Endothelial cell of umbilical vein (primary cell): ENCODE data around the gene CDC45. TPM values are rescaled to one million over a fixed set of nuclear protein-coding genes. Genes with fewer than 3 reads are reported as not detected.
A peak's percentile ranks its signal among the peaks of the same experiment; 100 is the strongest.

Experiments used
- BruUV-seq: library from RNA; stranded (reverse); fragments of 400-500 nt; replicated peaks from 2 replicates; lab custom pipeline; 2021; lab: Mats Ljungman, UMichigan
- CTCF ChIA-PET: fragments of 300-600, 350-600 bp; sonication (Branson Sonifier 250); formaldehyde crosslinking; loops from one replicate; lab custom pipeline; 2021; ENCODE audit warnings: antibody characterized with exemption, inconsistent platforms; lab: Charles Lee
- POLR2A ChIA-PET: fragments of 300-600, 350-600 bp; sonication (Branson Sonifier 250); formaldehyde crosslinking; loops from one replicate; lab custom pipeline; 2021; ENCODE audit warnings: antibody characterized with exemption, inconsistent platforms; lab: Charles Lee
- DNase-seq: peaks from one replicate; pipeline ENCODE4 v3.0.0-alpha.2; 2011; ENCODE audit warnings: low read depth, low spot score
- FAIRE-seq: peaks from 2 replicates; lab custom pipeline; 2011; peaks lifted over from hg19 to GRCh38; lab: Jason Lieb, UNC
- H2AFZ ChIP-seq: 2 replicates; pipeline ENCODE4 v1.6.0; 2012; ENCODE audit warnings: low read depth, low read length, control low read depth, inconsistent platforms
- H3K27ac ChIP-seq: 2 replicates; pipeline ENCODE4 v1.5.1; 2011; ENCODE audit warnings: low read depth, mild to moderate bottlenecking, control low read depth, low read length, moderate library complexity; ENCODE audit not compliant: insufficient read depth
- H3K27me3 ChIP-seq, 2 experiments: 2 replicates each; pipeline versions ENCODE4 v1.6.0 to v1.6.1; 2011; ENCODE audit warnings: low read length in 2 of 2, mixed read lengths in 1 of 2; ENCODE audit not compliant: control insufficient read depth in 2 of 2, insufficient read depth in 2 of 2
- H3K36me3 ChIP-seq, 2 experiments: 2 replicates in 1 of 2; 3 replicates in 1 of 2; pipeline ENCODE4 v1.5.1; 2011; ENCODE audit warnings: low read length in 2 of 2, mild to moderate bottlenecking in 1 of 2, moderate library complexity in 1 of 2; ENCODE audit not compliant: control insufficient read depth in 2 of 2, insufficient read depth in 2 of 2; ENCODE audit errors: extremely low read depth in 1 of 2
- H3K4me1 ChIP-seq: 3 replicates; pipeline ENCODE4 v1.5.1; 2011; ENCODE audit warnings: mild to moderate bottlenecking, low read length; ENCODE audit not compliant: control insufficient read depth, insufficient read depth; ENCODE audit errors: extremely low read depth
- H3K4me2 ChIP-seq: 2 replicates; pipeline ENCODE4 v1.6.1; 2011; ENCODE audit warnings: low read length, control low read depth, mixed read lengths; ENCODE audit not compliant: insufficient read depth
- H3K4me3 ChIP-seq, 3 experiments: fragments of 200-600 bp in 1 of 3; sonication (generic), shearing (Covaris generic) in 1 of 3; replicated peaks in 1 of 3; 2 replicates each; pipeline ENCODE4 v1.5.1; 2011 to 2016; ENCODE audit warnings: control low read depth in 3 of 3, low read length in 3 of 3, mild to moderate bottlenecking in 2 of 3, inconsistent platforms in 1 of 3, low read depth in 1 of 3, moderate library complexity in 1 of 3; ENCODE audit not compliant: insufficient read depth in 1 of 3
- H3K79me2 ChIP-seq: 2 replicates; pipeline ENCODE4 v1.6.0; 2012; ENCODE audit warnings: low read length, inconsistent platforms; ENCODE audit not compliant: control insufficient read depth, insufficient read depth
- H3K9ac ChIP-seq: replicated peaks from 2 replicates; pipeline ENCODE3; 2011; ENCODE audit warnings: low read length, control low read depth; ENCODE audit not compliant: insufficient read depth; ENCODE audit errors: extremely low read depth
- H3K9me1 ChIP-seq: replicated peaks from 3 replicates; pipeline ENCODE4 v1.6.0; 2011; ENCODE audit warnings: mild to moderate bottlenecking, low read length; ENCODE audit not compliant: control insufficient read depth, insufficient read depth; ENCODE audit errors: extremely low read depth
- H3K9me3 ChIP-seq: replicated peaks from 2 replicates; pipeline ENCODE4 v1.5.1; 2012; ENCODE audit warnings: low read length, inconsistent platforms; ENCODE audit not compliant: control insufficient read depth, insufficient read depth
- H4K20me1 ChIP-seq: replicated peaks from 2 replicates; pipeline ENCODE3; 2011; ENCODE audit warnings: mild to moderate bottlenecking, low read length; ENCODE audit not compliant: control insufficient read depth, insufficient read depth; ENCODE audit errors: extremely low read depth
- EZH2 ChIP-seq: IDR thresholded peaks from 2 replicates; pipeline ENCODE4 v1.6.1; 2012; ENCODE audit warnings: borderline replicate concordance, low read depth, mild to moderate bottlenecking, moderate library complexity, low read length, inconsistent platforms; ENCODE audit not compliant: severe bottlenecking
- FOS ChIP-seq: IDR thresholded peaks from 2 replicates; pipeline ENCODE4 v1.6.1; 2011; ENCODE audit warnings: mild to moderate bottlenecking, low read length, moderate library complexity, borderline replicate concordance; ENCODE audit not compliant: insufficient read depth
- GATA2 ChIP-seq: IDR thresholded peaks from 2 replicates; pipeline ENCODE4 v1.7.0; 2011; ENCODE audit warnings: low read depth, mild to moderate bottlenecking, moderate library complexity, mixed read lengths, low read length; ENCODE audit not compliant: insufficient read length, insufficient read depth
- JUN ChIP-seq: IDR thresholded peaks from 2 replicates; pipeline ENCODE4 v1.6.1; 2011; ENCODE audit warnings: borderline replicate concordance, low read depth; ENCODE audit not compliant: insufficient read length, insufficient read depth
- MYC ChIP-seq: IDR thresholded peaks from one replicate; pipeline ENCODE4 v1.6.1; 2011; ENCODE audit warnings: mild to moderate bottlenecking, low read depth, low read length
- POLR2A ChIP-seq: IDR thresholded peaks from 2 replicates; pipeline ENCODE4 v1.6.1; 2012; ENCODE audit warnings: low read depth, mild to moderate bottlenecking, control low read depth, low read length
- POLR2AphosphoS5 ChIP-seq: IDR thresholded peaks from 2 replicates; pipeline ENCODE4 v1.6.1; 2012; ENCODE audit warnings: low read depth, mild to moderate bottlenecking, control low read depth, low read length, moderate library complexity; ENCODE audit not compliant: insufficient read depth
- dilution Hi-C: fragments of 300-500 bp; cut with MboI; formaldehyde crosslinking; loops from one replicate; pipeline ENCODE4 v1.15.0; 2019; ENCODE audit warnings: low sequenced_read_pairs; ENCODE audit not compliant: extremely low pct_ligation_motif_present
- intact Hi-C: fragments of 100-400 bp; cut with micrococcal nuclease; formaldehyde crosslinking; loops from one replicate; pipeline ENCODE4 v1.10.0; 2022
- polyA plus RNA-seq, 4 experiments: library from polyadenylated mRNA; depleted of rRNA in 3 of 4; stranded (reverse) in 3 of 4; unstranded in 1 of 4; fragments of >200 nt; gene quantifications; 2 replicates each; pipeline versions ENCODE4 v1.2.1 to v1.2.3, GENCODE V29; 2011 to 2012; ENCODE audit warnings: missing spikeins in 1 of 4
- total RNA-seq: library from RNA; stranded (reverse); gene quantifications from 2 replicates; pipeline ENCODE4 v1.2.3, GENCODE V29; 2021
- TF ChIP-seq, protein P1 (sequence below), 2 donors: IDR thresholded peaks; 1 replicate in 1 of 2; 2 replicates in 1 of 2; pipeline ENCODE4 v1.5.1; 2011; ENCODE audit warnings: low read length in 2 of 2, mild to moderate bottlenecking in 2 of 2, moderate library complexity in 2 of 2, control low read depth in 1 of 2, inconsistent platforms in 1 of 2, low read depth in 1 of 2; ENCODE audit not compliant: insufficient read depth in 1 of 2; ENCODE audit errors: extremely low read depth in 1 of 2
- TF ChIP-seq, protein P2 (sequence below): IDR thresholded peaks from 2 replicates; pipeline ENCODE4 v1.6.1; 2011; ENCODE audit not compliant: insufficient read depth, insufficient read length

The CDC45 gene
- total and polyA plus RNA-seq, 2 donors (not counting 3 experiments of a cell fraction or from before 2014, with no cell fraction given): 36.6 to 40.6 TPM

- BruUV-seq: no TSS peak
- Histone ChIP-seq H3K9me3 (no peaks in the 10 kb centered on the region), H3K36me3 (no peaks in the 10 kb centered on the region), H3K27ac (no peak overlapping the region), H2AFZ (peak overlapping the region; percentile 5), H3K9ac (no peak overlapping the region), H4K20me1 (no peaks in the 10 kb centered on the region), H3K27me3 (no peaks in the 10 kb centered on the region), H3K4me2 (no peak overlapping the region), H3K79me2 (no peaks in the 10 kb centered on the region), H3K4me1 (no peaks in the 10 kb centered on the region), H3K9me1 (no peaks in the 10 kb centered on the region), H3K4me3 (no peak overlapping the region)
- dilution Hi-C loops: no loop called here
- CTCF ChIA-PET: interaction anchor here (1.1 to 1.2 kb wide), 2 partner anchors 22 to 85 kb away, joined by 3 read pairs; no protein-coding TSS in a partner anchor
- no peak for FAIRE-seq
- intact Hi-C loops: no loop called here
- POLR2A ChIA-PET: interaction anchor here (0.6 kb wide), 1 partner anchor 12 kb away, joined by 3 read pairs; no protein-coding TSS in a partner anchor
- TF ChIP-seq POLR2AphosphoS5: no peak
- TF ChIP-seq, protein P1, sequence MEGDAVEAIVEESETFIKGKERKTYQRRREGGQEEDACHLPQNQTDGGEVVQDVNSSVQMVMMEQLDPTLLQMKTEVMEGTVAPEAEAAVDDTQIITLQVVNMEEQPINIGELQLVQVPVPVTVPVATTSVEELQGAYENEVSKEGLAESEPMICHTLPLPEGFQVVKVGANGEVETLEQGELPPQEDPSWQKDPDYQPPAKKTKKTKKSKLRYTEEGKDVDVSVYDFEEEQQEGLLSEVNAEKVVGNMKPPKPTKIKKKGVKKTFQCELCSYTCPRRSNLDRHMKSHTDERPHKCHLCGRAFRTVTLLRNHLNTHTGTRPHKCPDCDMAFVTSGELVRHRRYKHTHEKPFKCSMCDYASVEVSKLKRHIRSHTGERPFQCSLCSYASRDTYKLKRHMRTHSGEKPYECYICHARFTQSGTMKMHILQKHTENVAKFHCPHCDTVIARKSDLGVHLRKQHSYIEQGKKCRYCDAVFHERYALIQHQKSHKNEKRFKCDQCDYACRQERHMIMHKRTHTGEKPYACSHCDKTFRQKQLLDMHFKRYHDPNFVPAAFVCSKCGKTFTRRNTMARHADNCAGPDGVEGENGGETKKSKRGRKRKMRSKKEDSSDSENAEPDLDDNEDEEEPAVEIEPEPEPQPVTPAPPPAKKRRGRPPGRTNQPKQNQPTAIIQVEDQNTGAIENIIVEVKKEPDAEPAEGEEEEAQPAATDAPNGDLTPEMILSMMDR (IDR thresholded peaks at IDR 0.05; ENCODE audit: extremely low read depth in 1 of 2, insufficient read depth in 1 of 2, low read depth in 1 of 2, low read length in 2 of 2): no peak
- TF ChIP-seq MYC: no peak
- TF ChIP-seq POLR2A: no peak
- no peak for TF ChIP-seq JUN
- no peak for TF ChIP-seq GATA2
- no peak for TF ChIP-seq EZH2
- TF ChIP-seq FOS: no peak
- TF ChIP-seq, protein P2, sequence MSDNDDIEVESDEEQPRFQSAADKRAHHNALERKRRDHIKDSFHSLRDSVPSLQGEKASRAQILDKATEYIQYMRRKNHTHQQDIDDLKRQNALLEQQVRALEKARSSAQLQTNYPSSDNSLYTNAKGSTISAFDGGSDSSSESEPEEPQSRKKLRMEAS: no peak
- no peak for DNase-seq
These were observed 64.4 kb downstream of the CDC45 start for GRCh38 chr22:19543970-19544708.
